HL-60 (cell line): ENCODE data around the gene GRIK2.

ENCODE experiments used
- DNase-seq, 2 experiments: peaks; one replicate each; pipeline ENCODE4 v3.0.0-alpha.2; 2010 to 2020; ENCODE audit warnings: low read depth in 1 of 2, low spot score in 1 of 2
- H3K27ac ChIP-seq: fragments of 250-450 bp; sonication (Bioruptor Pico); replicated peaks from 2 replicates; pipeline ENCODE4 v1.5.1; 2020; ENCODE audit warnings: mild to moderate bottlenecking, moderate library complexity
- H3K27me3 ChIP-seq: fragments of 250-450 bp; sonication (Bioruptor Pico); 2 replicates; pipeline ENCODE4 v1.5.1; 2021; ENCODE audit warnings: mild to moderate bottlenecking, moderate library complexity; ENCODE audit not compliant: insufficient read depth, poor library complexity, severe bottlenecking
- H3K4me3 ChIP-seq: replicated peaks from 2 replicates; pipeline ENCODE4 v1.5.1; 2011; ENCODE audit warnings: mild to moderate bottlenecking, control low read depth, low read length; ENCODE audit not compliant: insufficient read depth
- CTCF ChIP-seq: IDR thresholded peaks from one replicate; pipeline ENCODE4 v1.5.1; 2011; ENCODE audit warnings: low read length, control low read depth, inconsistent platforms; ENCODE audit not compliant: insufficient read depth
- GABPA ChIP-seq: IDR thresholded peaks from 2 replicates; pipeline ENCODE4 v1.6.1; 2012; ENCODE audit warnings: low read depth
- POLR2AphosphoS5 ChIP-seq: IDR thresholded peaks from 2 replicates; pipeline ENCODE4 v1.6.1; 2012; ENCODE audit warnings: low read depth
- REST ChIP-seq: IDR thresholded peaks from 2 replicates; pipeline ENCODE4 v1.6.1; 2012; ENCODE audit warnings: low read depth; ENCODE audit not compliant: insufficient replicate concordance
- SPI1 ChIP-seq: IDR thresholded peaks from 2 replicates; pipeline ENCODE4 v1.6.1; 2012; ENCODE audit warnings: low read depth, mild to moderate bottlenecking, borderline replicate concordance

GRIK2 gene

GRCh38 chr6:101816716-101817115 lies 423.2 kb downstream of the GRIK2 start:
- H3K27ac ChIP-seq = no peak overlapping the region
- DNase-seq = no peak
- no peaks in the 10 kb centered on the region for H3K27me3 ChIP-seq
- no peak overlapping the region for H3K4me3 ChIP-seq
- TF ChIP-seq SPI1 (no peak), POLR2AphosphoS5 (no peak), GABPA (no peak), REST (no peak), CTCF (no peak)

- TF ChIP-seq REST (no peak), GABPA (no peak), SPI1 (no peak), CTCF (no peak), POLR2AphosphoS5 (no peak)
- Histone ChIP-seq H3K27me3 (no peaks in the 10 kb centered on the region), H3K4me3 (no peak overlapping the region), H3K27ac (no peak overlapping the region)
- no peak for DNase-seq
Observed at GRCh38 chr6:101818051-101818450, 424.5 kb downstream of the GRIK2 start.

GRCh38 chr6:101824551-101825345 lies 431.2 kb downstream of the GRIK2 start:
- no peak for TF ChIP-seq POLR2AphosphoS5
- TF ChIP-seq GABPA = no peak
- Histone ChIP-seq H3K27ac (no peak overlapping the region), H3K27me3 (no peaks in the 10 kb centered on the region), H3K4me3 (no peak overlapping the region)
- DNase-seq = no peak

- no peak for TF ChIP-seq GABPA
- no peak for TF ChIP-seq POLR2AphosphoS5
- TF ChIP-seq CTCF = no peak
- no peak for TF ChIP-seq REST
- TF ChIP-seq SPI1 = no peak
- Histone ChIP-seq H3K27me3 (no peaks in the 10 kb centered on the region), H3K27ac (no peak overlapping the region), H3K4me3 (no peak overlapping the region)
- DNase-seq = no peak
Observed at GRCh38 chr6:101826269-101826668, 432.8 kb downstream of the GRIK2 start.
